Kidney (tissue), 14 donors: Measurements from ENCODE around the gene CGN. TPM values are rescaled to one million over a fixed set of nuclear protein-coding genes. Genes with fewer than 3 reads are reported as not detected.

Source experiments
- DNase-seq, 5 donors: peaks; one replicate each; pipeline ENCODE4 v3.0.0-alpha.2; 2013 to 2020
- FAIRE-seq: peaks from 2 replicates; lab custom pipeline; 2012; peaks lifted over from hg19 to GRCh38; lab: Jason Lieb, UNC
- H3K27ac ChIP-seq, 2 donors: one replicate each; pipeline ENCODE4 v1.7.0; 2013; ENCODE audit warnings: low read depth in 2 of 2, low read length in 2 of 2, inconsistent platforms in 1 of 2
- H3K27me3 ChIP-seq: one replicate; pipeline ENCODE4 v1.7.1; 2013; ENCODE audit warnings: low read length, inconsistent platforms; ENCODE audit not compliant: control insufficient read depth, insufficient read depth
- H3K36me3 ChIP-seq, 3 donors: one replicate each; pipeline versions ENCODE4 v1.7.0 to v1.7.1; 2013; ENCODE audit warnings: low read length in 3 of 3, control low read depth in 1 of 3, inconsistent platforms in 1 of 3; ENCODE audit not compliant: insufficient read depth in 3 of 3, control insufficient read depth in 2 of 3
- H3K4me1 ChIP-seq, 3 donors: one replicate each; pipeline versions ENCODE4 v1.7.0 to v1.7.1; 2013; ENCODE audit warnings: low read length in 3 of 3, inconsistent platforms in 1 of 3, low read depth in 1 of 3; ENCODE audit not compliant: control insufficient read depth in 2 of 3, insufficient read depth in 2 of 3
- H3K4me3 ChIP-seq, 3 donors: one replicate each; pipeline versions ENCODE4 v1.7.0 to v1.8.1; 2013; ENCODE audit warnings: low read length in 3 of 3, control low read depth in 1 of 3, inconsistent platforms in 1 of 3
- H3K9ac ChIP-seq, 3 donors: one replicate each; pipeline versions ENCODE4 v1.7.0 to v1.7.1; 2013; ENCODE audit warnings: low read length in 3 of 3, control low read depth in 1 of 3, inconsistent platforms in 1 of 3
- H3K9me3 ChIP-seq, 3 donors: one replicate each; pipeline versions ENCODE4 v1.7.0 to v1.7.1; 2013; ENCODE audit warnings: low read length in 3 of 3, control low read depth in 1 of 3, inconsistent platforms in 1 of 3; ENCODE audit not compliant: control insufficient read depth in 2 of 3, insufficient read depth in 1 of 3
- CTCF ChIP-seq: IDR thresholded peaks from 3 replicates; pipeline ENCODE4 v1.5.1; 2012; ENCODE audit warnings: mild to moderate bottlenecking, moderate library complexity, borderline replicate concordance; ENCODE audit not compliant: insufficient read depth; ENCODE audit errors: extremely low read depth
- intact Hi-C: fragments of 100-400 bp; cut with DNase I; formaldehyde crosslinking; loops from one replicate; pipeline ENCODE4 v1.11.1; 2022
- polyA plus RNA-seq: library from polyadenylated mRNA; stranded (reverse); fragments of 350-450 nt; fragmentation: Illumina TruSeq; extraction: RNeasy Lipid Tissue Mini Kit (QIAGEN cat#74804); gene quantifications from one replicate; pipeline ENCODE4 v1.2.3, GENCODE V29; 2014; ENCODE audit warnings: low read depth, low replicate concordance; ENCODE audit not compliant: insufficient read depth
- total RNA-seq: library from RNA; stranded (reverse); fragmentation: NEBNext Ultra II Directional; extraction: Animal tissue kit (Norgen Biotek cat#: 25700); gene quantifications from one replicate; pipeline ENCODE4 v1.2.1, GENCODE V29; 2021
- donor health status: control.
- donor health status: control.
- donor health status: control.
- donor health status: control.
- donor health status: control.
- donor health status: DM: yes; HTN: yes; CAD: no.
- donor health status: Normal renal cell carcinoma (clear cell type).

The CGN gene
- total and polyA plus RNA-seq, 2 donors from 2014 or later, result 24.0 to 41.6 TPM

DNA sequence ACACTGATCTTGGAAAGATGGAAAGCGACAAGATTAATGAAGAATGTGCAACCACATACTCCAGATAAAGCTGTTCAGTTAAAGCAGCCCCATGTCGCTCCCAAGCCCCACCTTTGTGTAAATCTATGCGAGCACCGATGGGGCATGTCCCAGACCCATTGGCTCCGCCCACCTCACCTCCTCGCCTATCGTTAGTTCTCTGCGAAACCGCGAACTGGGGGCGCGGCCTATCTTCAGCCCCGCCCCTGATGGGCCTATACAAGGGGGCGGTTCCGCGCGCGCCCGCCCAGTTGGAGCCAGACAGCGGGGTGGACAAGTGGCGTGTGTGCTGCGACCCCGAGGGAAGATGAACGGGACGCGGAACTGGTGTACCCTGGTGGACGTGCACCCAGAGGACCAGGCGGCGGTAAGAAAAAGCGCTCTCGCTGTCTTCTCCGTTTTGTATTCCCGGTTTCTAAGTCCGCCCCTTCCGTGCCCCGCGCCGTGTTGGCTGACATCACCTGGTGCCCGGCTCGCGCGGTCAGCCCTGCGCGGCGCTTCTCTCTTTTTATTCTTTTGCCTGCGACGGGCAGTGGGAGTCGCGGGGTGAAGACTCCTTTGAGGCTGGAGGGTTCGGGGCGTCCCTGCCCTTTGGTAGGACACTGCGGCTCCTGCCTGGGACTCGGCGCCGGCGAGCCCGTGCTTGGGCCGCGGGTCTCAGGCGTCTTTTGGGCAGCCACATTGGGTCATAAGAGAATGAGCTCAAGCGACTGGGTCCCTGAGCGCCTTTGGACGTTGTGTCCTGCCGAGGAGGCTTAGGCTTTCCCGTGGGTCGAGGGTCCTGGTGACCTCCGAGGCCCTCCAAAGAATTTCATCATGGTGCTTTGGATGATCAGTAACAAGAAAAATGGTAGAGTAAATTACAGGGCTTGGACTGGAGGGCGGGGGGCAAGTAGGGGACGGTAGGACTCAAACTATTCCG, 29.1 kb downstream of the CGN start, which contains the start of gene TUFT1:
Gene TUFT1 (plus strand): TSS at position 289 of the 961 bp plus-strand sequence. CDS start 58 bp downstream, at position 347.
- FAIRE-seq, result no peak
- intact Hi-C loops, result no loop called here
- H3K27ac ChIP-seq, result peak within 1 kb of the TSS; percentile 97 to 98
- no peaks in the 10 kb centered on the region for H3K27me3 ChIP-seq
- DNase-seq, result peak; percentile 94 to 97 (median 97)
- H3K9me3 ChIP-seq, result no peaks in the 10 kb centered on the region
- H3K4me3 ChIP-seq, result peak within 1 kb of the TSS; percentile 79 to 86 (median 83)
- H3K9ac ChIP-seq, result peak within 1 kb of the TSS; percentile 33 to 96 (median 74)
- peaks cover 0 to 18% (median 4%) of the 10 kb centered on the region in 3 donors for H3K4me1 ChIP-seq
- H3K36me3 ChIP-seq, result peaks cover 0 to 18% (median 14%) of the 10 kb centered on the region in 3 donors
- no peak for TF ChIP-seq CTCF

- TF ChIP-seq CTCF, result no peak
Observed at GRCh38 chr1:151540982-151541377, 29.8 kb downstream of the CGN start.

DNA sequence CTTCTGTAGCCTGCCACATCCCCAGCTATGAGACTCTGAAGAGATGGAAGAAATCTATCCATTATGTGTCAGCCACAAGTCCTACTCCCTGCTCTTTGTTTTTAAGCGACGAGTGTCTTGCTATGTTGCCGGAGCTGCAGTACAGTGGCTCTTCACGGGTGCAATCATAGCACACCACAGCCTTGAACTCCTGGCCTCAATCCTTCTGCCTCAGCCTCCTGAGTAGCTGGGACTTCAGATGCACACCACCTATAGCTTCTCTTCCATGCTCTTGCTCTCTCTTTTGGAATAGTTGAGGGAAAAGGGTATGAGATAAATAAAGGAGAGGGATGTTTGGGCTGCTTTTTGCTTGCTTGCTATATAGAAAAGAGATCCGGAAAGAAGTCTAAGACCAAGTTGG, 30.6 kb downstream of the CGN start:
- H3K9ac ChIP-seq, result peak overlapping the region in 1 of 3 donors; percentile 96
- no peaks in the 10 kb centered on the region for H3K9me3 ChIP-seq
- intact Hi-C loops, result no loop called here
- H3K4me3 ChIP-seq, result peak overlapping the region in 2 of 3 donors; percentile 83 to 86
- no peak for TF ChIP-seq CTCF
- DNase-seq, result no peak
- peak overlapping the region; percentile 97 to 98 for H3K27ac ChIP-seq
- peaks cover 0 to 7% (median 5%) of the 10 kb centered on the region in 3 donors for H3K36me3 ChIP-seq
- H3K27me3 ChIP-seq, result no peaks in the 10 kb centered on the region
- no peak for FAIRE-seq
- H3K4me1 ChIP-seq, result peaks cover 0 to 18% (median 4%) of the 10 kb centered on the region in 3 donors

More at GRCh38 chr1:151540982-151541377, 29.8 kb downstream of the CGN start:
- intact Hi-C loops, result no loop called here
- H3K9me3 ChIP-seq, result no peaks in the 10 kb centered on the region
- H3K9ac ChIP-seq, result peak overlapping the region; percentile 33 to 96 (median 74)
- H3K27me3 ChIP-seq, result no peaks in the 10 kb centered on the region
- DNase-seq, result peak in 3 of 5 donors; percentile 29 to 52 (median 48)
- peaks cover 0 to 11% (median 10%) of the 10 kb centered on the region in 3 donors for H3K36me3 ChIP-seq
- H3K4me3 ChIP-seq, result peak overlapping the region; percentile 79 to 86 (median 83)
- FAIRE-seq, result no peak
- H3K4me1 ChIP-seq, result peaks cover 0 to 18% (median 4%) of the 10 kb centered on the region in 3 donors
- H3K27ac ChIP-seq, result peak overlapping the region; percentile 97 to 98
